Osteoblast (primary cell): ENCODE measurements around the gene EIF2S3. TPM values are rescaled to one million over a fixed set of nuclear protein-coding genes. Genes with fewer than 3 reads are reported as not detected.

Experiments used
- DNase-seq: peaks from one replicate; pipeline ENCODE4 v3.0.0; 2011; ENCODE audit warnings: low spot score, mixed read lengths; ENCODE audit not compliant: insufficient read length; ENCODE audit errors: missing footprints
- H2AFZ ChIP-seq: 2 replicates; pipeline ENCODE4 v1.6.0; 2011; ENCODE audit warnings: mild to moderate bottlenecking, low read length
- H3K27ac ChIP-seq: 2 replicates; pipeline ENCODE4 v1.5.1; 2011; ENCODE audit warnings: mild to moderate bottlenecking, low read depth, low read length, moderate library complexity
- H3K27me3 ChIP-seq: 2 replicates; pipeline ENCODE4 v1.6.0; 2012; ENCODE audit warnings: mild to moderate bottlenecking, control low read depth, inconsistent platforms, low read length, moderate library complexity; ENCODE audit not compliant: insufficient read depth
- H3K36me3 ChIP-seq: 2 replicates; pipeline ENCODE4 v1.5.1; 2011; ENCODE audit warnings: mild to moderate bottlenecking, low read length, control low read depth, moderate library complexity; ENCODE audit not compliant: insufficient read depth
- H3K4me1 ChIP-seq: 2 replicates; pipeline ENCODE4 v1.5.1; 2011; ENCODE audit warnings: mild to moderate bottlenecking, low read length, control low read depth, moderate library complexity; ENCODE audit not compliant: insufficient read depth
- H3K4me2 ChIP-seq: 2 replicates; pipeline ENCODE4 v1.6.0; 2011; ENCODE audit warnings: mild to moderate bottlenecking, low read length; ENCODE audit not compliant: insufficient read depth
- H3K4me3 ChIP-seq: fragments of 200-600 bp; sonication (generic); 3 replicates; pipeline ENCODE4 v1.5.1; 2012; ENCODE audit warnings: mild to moderate bottlenecking, low read length, inconsistent platforms; ENCODE audit not compliant: insufficient read depth
- H3K79me2 ChIP-seq: 2 replicates; pipeline ENCODE4 v1.6.0; 2012; ENCODE audit warnings: mild to moderate bottlenecking, low read length, control low read depth, inconsistent platforms; ENCODE audit not compliant: insufficient read depth
- H3K9me3 ChIP-seq: 2 replicates; pipeline ENCODE4 v1.5.1; 2011; ENCODE audit warnings: low read depth, low read length, control low read depth
- H4K20me1 ChIP-seq: 2 replicates; pipeline ENCODE4 v1.6.0; 2012; ENCODE audit warnings: mild to moderate bottlenecking, low read length, control low read depth; ENCODE audit not compliant: insufficient read depth
- total RNA-seq: library from RNA; depleted of rRNA; stranded (reverse); fragments of >200 nt; gene quantifications from 2 replicates; pipeline ENCODE4 v1.2.3, GENCODE V29; 2012
- TF ChIP-seq, protein P1 (sequence below): IDR thresholded peaks from 2 replicates; pipeline ENCODE4 v1.5.1; 2011; ENCODE audit warnings: mild to moderate bottlenecking, low read depth, low read length, moderate library complexity; ENCODE audit errors: extremely low read depth

Gene EIF2S3
- total RNA-seq, 1 donor: 374 TPM

DNA sequence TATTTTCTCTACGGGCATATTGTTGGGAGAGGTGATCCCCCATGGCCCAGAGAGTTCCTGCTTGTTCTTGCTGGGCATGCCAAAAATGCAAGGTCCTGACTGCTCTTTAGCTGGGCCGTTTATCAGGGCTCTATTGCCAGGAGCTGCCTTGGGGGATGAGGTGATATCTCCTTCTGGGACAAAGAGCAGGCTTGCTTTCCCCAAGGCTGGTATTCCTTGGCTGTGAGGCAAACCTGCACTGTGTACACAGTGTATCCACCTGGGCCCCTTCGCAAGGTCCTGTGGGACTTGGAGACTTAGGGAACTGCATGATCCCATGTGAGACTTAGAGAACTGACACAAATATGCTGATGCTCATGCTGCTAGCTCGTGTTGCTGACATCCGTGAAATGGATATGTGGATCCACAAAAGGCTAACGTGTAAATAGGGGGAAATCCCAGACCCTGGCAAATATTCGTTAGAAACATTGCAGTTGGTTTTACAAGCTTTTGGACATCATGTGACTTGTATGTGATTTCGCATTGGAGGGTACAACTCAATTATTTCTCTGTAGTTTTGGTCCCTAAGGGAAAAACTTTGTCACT is 70.4 kb downstream of the EIF2S3 start:
- H3K27me3 ChIP-seq: peaks cover under 1% of the 10 kb centered on the region
- no peaks in the 10 kb centered on the region for H3K79me2 ChIP-seq
- H3K9me3 ChIP-seq: no peaks in the 10 kb centered on the region
- no peak overlapping the region for H3K4me3 ChIP-seq
- no peaks in the 10 kb centered on the region for H3K4me1 ChIP-seq
- no peaks in the 10 kb centered on the region for H4K20me1 ChIP-seq
- DNase-seq: no peak
- H3K36me3 ChIP-seq: no peaks in the 10 kb centered on the region
- no peak overlapping the region for H2AFZ ChIP-seq
- H3K27ac ChIP-seq: no peak overlapping the region
- H3K4me2 ChIP-seq: no peak overlapping the region
- TF ChIP-seq, protein P1, sequence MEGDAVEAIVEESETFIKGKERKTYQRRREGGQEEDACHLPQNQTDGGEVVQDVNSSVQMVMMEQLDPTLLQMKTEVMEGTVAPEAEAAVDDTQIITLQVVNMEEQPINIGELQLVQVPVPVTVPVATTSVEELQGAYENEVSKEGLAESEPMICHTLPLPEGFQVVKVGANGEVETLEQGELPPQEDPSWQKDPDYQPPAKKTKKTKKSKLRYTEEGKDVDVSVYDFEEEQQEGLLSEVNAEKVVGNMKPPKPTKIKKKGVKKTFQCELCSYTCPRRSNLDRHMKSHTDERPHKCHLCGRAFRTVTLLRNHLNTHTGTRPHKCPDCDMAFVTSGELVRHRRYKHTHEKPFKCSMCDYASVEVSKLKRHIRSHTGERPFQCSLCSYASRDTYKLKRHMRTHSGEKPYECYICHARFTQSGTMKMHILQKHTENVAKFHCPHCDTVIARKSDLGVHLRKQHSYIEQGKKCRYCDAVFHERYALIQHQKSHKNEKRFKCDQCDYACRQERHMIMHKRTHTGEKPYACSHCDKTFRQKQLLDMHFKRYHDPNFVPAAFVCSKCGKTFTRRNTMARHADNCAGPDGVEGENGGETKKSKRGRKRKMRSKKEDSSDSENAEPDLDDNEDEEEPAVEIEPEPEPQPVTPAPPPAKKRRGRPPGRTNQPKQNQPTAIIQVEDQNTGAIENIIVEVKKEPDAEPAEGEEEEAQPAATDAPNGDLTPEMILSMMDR: no peak

Other genes with a start within 250 kb of the EIF2S3 start
- 5.6 and 7.2 TPM in 2 replicates for gene APOO, start 147.0 kb upstream of the EIF2S3 start, total RNA-seq
- not detected in 2 replicates for gene CXorf58, start 146.9 kb upstream of the EIF2S3 start, total RNA-seq
- gene KLHL15, start 27.8 kb upstream of the EIF2S3 start, total RNA-seq: 8.3 and 8.7 TPM in 2 replicates
- gene ZFX, start 94.8 kb downstream of the EIF2S3 start, total RNA-seq: 50.7 and 74.6 TPM in 2 replicates